ENCODE data around the gene CHST12. TPM values are rescaled to one million over a fixed set of nuclear protein-coding genes. Genes with fewer than 3 reads are reported as not detected.

The CHST12 gene
- total RNA-seq, 1 experiment from 2014 or later: 12.9 TPM

GRCh38 chr7:2440608-2441245, 37.3 kb downstream of the CHST12 start:
- ATAC-seq (no peak), DNase-seq (peak; percentile 51)
- H3K9me2 ChIP-seq (replicated peaks; ENCODE audit: low read length): no peaks in the 10 kb centered on the region
- ChIA-PET CTCF (no interaction called here), POLR2A (ENCODE audit: unreplicated experiment) (no interaction called here)
- H3K4me1 ChIP-seq (ENCODE audit: insufficient read depth, low read length): peaks cover 8% of the 10 kb centered on the region
- TF ChIP-seq EZH2phosphoT487 (IDR thresholded peaks at IDR 0.05; ENCODE audit: borderline replicate concordance, low read length) (no peak), EZH2 (IDR thresholded peaks at IDR 0.05; ENCODE audit: low read length, unreplicated experiment) (no peak), CTCF (conservative IDR thresholded peaks at IDR 0.05; ENCODE audit: low read depth, low read length) (no peak)
- no peaks in the 10 kb centered on the region for H3K36me3 ChIP-seq (ENCODE audit: low read depth, low read length)
- no peaks in the 10 kb centered on the region for H3F3A ChIP-seq (ENCODE audit: low read length, unreplicated experiment)
- intact Hi-C loops (cut with micrococcal nuclease): no loop called here
- H3K4me2 ChIP-seq (ENCODE audit: low read length): no peak overlapping the region
- no peak overlapping the region for H2AFZ ChIP-seq (ENCODE audit: low read length)
- no peaks in the 10 kb centered on the region for H3K79me2 ChIP-seq (ENCODE audit: low read length)
- H3K4me3 ChIP-seq (ENCODE audit: low read length): no peak overlapping the region
- no peak overlapping the region for H3K27ac ChIP-seq (ENCODE audit: low read length)
- H3K9ac ChIP-seq (ENCODE audit: low read length): no peak overlapping the region
- no peaks in the 10 kb centered on the region for H3K27me3 ChIP-seq (ENCODE audit: low read length)
- H3K9me3 ChIP-seq (ENCODE audit: low read length): no peaks in the 10 kb centered on the region
- H4K20me1 ChIP-seq (ENCODE audit: low read length): no peaks in the 10 kb centered on the region
- BruUV-seq (replicated peaks): no TSS peak

DNA sequence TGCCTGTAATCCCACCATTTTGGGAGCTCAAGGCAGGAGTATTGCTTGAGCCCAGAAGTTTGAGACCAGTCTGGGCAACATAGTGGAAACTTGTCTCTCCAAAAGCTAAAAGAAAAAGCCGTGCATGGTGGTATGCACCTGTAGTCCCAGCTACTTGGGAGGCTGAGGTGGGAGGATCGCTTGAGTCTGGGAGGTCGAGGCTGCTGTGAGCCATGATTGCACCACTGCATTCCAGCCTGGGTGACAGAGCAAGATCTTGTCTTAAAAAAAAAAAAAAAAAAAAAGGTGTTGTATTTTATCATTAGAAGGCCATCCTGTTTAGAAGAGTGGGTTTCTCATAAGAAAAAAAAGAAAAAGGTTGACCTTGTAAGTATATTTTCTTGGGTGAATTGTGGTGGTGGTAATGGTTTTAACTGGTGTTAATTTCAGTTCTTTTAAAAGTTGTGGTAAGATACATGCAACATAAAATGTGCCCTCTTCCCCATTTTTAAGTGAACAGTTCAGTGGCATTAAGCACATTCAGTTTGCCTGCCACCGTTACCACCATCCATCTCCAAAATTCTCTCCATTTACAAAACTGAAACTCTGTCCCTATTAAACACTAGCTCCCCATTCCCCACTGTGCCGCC, 38.1 kb downstream of the CHST12 start:
- Histone ChIP-seq H3K9me3 (ENCODE audit: low read length) (no peaks in the 10 kb centered on the region), H3K36me3 (ENCODE audit: low read depth, low read length) (no peaks in the 10 kb centered on the region), H3K4me2 (ENCODE audit: low read length) (no peak overlapping the region), H2AFZ (ENCODE audit: low read length) (no peak overlapping the region), H3K9ac (ENCODE audit: low read length) (no peak overlapping the region), H3K4me1 (ENCODE audit: insufficient read depth, low read length) (peaks cover 8% of the 10 kb centered on the region), H3K79me2 (ENCODE audit: low read length) (no peaks in the 10 kb centered on the region), H3K9me2 (replicated peaks; ENCODE audit: low read length) (no peaks in the 10 kb centered on the region), H3F3A (ENCODE audit: low read length, unreplicated experiment) (no peaks in the 10 kb centered on the region), H3K27ac (ENCODE audit: low read length) (no peak overlapping the region), H3K4me3 (ENCODE audit: low read length) (no peak overlapping the region), H4K20me1 (ENCODE audit: low read length) (no peaks in the 10 kb centered on the region), H3K27me3 (ENCODE audit: low read length) (no peaks in the 10 kb centered on the region)
- DNase-seq (no peak), ATAC-seq (no peak)
- no TSS peak for BruUV-seq (replicated peaks)
- TF ChIP-seq EZH2phosphoT487 (IDR thresholded peaks at IDR 0.05; ENCODE audit: borderline replicate concordance, low read length): no peak
- TF ChIP-seq EZH2 (IDR thresholded peaks at IDR 0.05; ENCODE audit: low read length, unreplicated experiment): no peak
- TF ChIP-seq CTCF (conservative IDR thresholded peaks at IDR 0.05; ENCODE audit: low read depth, low read length): no peak
- intact Hi-C loops (cut with micrococcal nuclease): no loop called here
- POLR2A ChIA-PET (ENCODE audit: unreplicated experiment): no interaction called here
- CTCF ChIA-PET: no interaction called here

DNA sequence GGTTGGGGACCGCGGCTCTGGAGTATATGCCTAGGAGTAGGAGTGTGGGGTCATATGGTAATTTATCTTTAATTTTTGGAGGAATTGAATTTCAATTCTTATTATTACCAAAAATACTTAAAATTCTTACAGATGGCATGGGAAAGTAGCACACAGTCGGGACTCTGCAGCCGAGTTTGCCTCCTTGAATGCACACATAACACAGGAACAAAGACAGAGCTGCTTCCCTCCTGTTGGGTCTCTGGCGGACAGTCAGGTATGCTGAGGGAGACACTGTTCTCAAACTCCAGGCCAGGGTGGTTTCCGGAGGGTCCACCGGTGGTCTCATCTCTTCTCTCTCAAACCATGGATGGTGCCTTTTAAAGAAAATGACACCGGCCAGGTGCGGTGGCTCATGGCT, 40.1 kb downstream of the CHST12 start:
- H3K4me1 ChIP-seq (ENCODE audit: insufficient read depth, low read length): peaks cover 8% of the 10 kb centered on the region
- CTCF ChIA-PET: no interaction called here
- TF ChIP-seq CTCF (conservative IDR thresholded peaks at IDR 0.05; ENCODE audit: low read depth, low read length) (no peak), EZH2phosphoT487 (IDR thresholded peaks at IDR 0.05; ENCODE audit: borderline replicate concordance, low read length) (no peak), EZH2 (IDR thresholded peaks at IDR 0.05; ENCODE audit: low read length, unreplicated experiment) (no peak)
- no peak overlapping the region for H2AFZ ChIP-seq (ENCODE audit: low read length)
- H4K20me1 ChIP-seq (ENCODE audit: low read length): no peaks in the 10 kb centered on the region
- H3F3A ChIP-seq (ENCODE audit: low read length, unreplicated experiment): no peaks in the 10 kb centered on the region
- H3K4me2 ChIP-seq (ENCODE audit: low read length): no peak overlapping the region
- H3K36me3 ChIP-seq (ENCODE audit: low read depth, low read length): no peaks in the 10 kb centered on the region
- no peaks in the 10 kb centered on the region for H3K27me3 ChIP-seq (ENCODE audit: low read length)
- H3K9ac ChIP-seq (ENCODE audit: low read length): no peak overlapping the region
- H3K79me2 ChIP-seq (ENCODE audit: low read length): no peaks in the 10 kb centered on the region
- POLR2A ChIA-PET (ENCODE audit: unreplicated experiment): no interaction called here
- no TSS peak for BruUV-seq (replicated peaks)
- no peaks in the 10 kb centered on the region for H3K9me3 ChIP-seq (ENCODE audit: low read length)
- ATAC-seq (no peak), DNase-seq (no peak)
- no peak overlapping the region for H3K4me3 ChIP-seq (ENCODE audit: low read length)
- intact Hi-C loops (cut with micrococcal nuclease): no loop called here
- no peak overlapping the region for H3K27ac ChIP-seq (ENCODE audit: low read length)
- H3K9me2 ChIP-seq (replicated peaks; ENCODE audit: low read length): no peaks in the 10 kb centered on the region
